Activated CD4-positive, alpha-beta T cell treated with anti-CD3 and anti-CD28 coated beads, Interleukin-2, amount 50 U/mL, for 4 hours (primary cell): ENCODE measurements around the gene ART5.
"Not testable (repeated sequence)": the region's sequence is repeated elsewhere in the genome, so short reads cannot be mapped to it uniquely, and the experiment has no call there.

Experiments used
- DNase-seq, 2 experiments: peaks; one replicate each; pipeline ENCODE4 v3.0.0-alpha.2; 2020

Gene ART5

GRCh38 chr11:3616721-3617460 is 24.9 kb downstream of the ART5 start:
- DNase-seq = no peak

DNA sequence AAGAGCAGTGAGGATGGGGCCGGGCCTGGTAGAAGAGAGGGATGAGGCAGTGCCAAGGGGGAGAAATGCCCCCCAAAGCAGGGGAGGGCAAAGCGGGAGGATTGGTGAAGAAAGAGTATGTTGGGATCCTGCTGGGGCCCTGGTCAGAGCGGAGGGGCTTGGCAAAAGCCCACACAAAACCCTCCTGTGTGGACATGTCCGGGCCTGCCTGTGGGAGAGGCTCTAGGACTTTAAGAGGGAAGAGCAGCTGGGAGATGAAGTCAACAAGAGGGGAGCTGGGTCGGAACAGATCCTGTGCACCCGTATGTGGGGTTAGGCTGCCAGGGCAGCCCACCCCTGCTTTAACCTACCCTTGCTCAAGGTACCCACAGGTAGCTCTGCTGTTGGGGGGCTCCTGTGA is 25.8 kb downstream of the ART5 start:
- DNase-seq = no peak

- DNase-seq = peak; percentile 37 to 54
Observed at GRCh38 chr11:3614742-3615171, 27.0 kb downstream of the ART5 start.

DNA sequence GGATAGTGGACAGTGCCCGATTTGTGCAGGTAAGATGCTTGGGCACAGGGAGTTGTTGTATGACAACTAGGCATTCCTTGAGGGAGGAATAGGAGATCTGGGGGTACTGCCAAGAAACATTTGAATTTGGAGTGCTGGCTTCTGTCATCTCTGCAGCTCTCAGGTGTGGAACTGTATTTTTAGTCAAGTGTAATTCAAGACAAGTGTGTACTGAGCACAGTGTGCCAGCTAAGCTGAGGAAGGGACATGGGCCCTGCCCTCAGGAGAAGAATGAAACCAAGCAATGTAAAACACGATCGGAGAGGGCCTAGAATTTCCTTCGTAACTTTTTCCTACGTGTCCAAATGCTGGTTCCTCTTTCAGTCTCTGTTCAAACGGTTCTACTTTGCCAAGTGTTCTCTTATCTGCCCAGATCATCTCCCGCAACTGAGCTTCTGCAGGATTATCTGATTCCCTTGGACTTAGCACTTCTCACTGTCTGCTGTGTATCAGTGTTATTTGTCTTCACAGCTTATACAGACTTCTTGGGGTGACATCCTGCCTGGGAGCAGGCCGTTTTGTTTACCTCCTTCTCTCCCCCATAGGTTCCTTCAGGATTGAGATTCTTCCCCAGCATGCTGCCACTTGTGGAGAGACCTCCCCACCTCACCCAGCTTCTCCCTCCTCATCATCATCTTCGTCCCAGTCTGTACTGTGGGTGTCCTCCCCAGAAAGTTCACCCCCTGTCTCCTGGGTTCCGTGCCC is 27.6 kb downstream of the ART5 start:
- DNase-seq = no peak

DNA sequence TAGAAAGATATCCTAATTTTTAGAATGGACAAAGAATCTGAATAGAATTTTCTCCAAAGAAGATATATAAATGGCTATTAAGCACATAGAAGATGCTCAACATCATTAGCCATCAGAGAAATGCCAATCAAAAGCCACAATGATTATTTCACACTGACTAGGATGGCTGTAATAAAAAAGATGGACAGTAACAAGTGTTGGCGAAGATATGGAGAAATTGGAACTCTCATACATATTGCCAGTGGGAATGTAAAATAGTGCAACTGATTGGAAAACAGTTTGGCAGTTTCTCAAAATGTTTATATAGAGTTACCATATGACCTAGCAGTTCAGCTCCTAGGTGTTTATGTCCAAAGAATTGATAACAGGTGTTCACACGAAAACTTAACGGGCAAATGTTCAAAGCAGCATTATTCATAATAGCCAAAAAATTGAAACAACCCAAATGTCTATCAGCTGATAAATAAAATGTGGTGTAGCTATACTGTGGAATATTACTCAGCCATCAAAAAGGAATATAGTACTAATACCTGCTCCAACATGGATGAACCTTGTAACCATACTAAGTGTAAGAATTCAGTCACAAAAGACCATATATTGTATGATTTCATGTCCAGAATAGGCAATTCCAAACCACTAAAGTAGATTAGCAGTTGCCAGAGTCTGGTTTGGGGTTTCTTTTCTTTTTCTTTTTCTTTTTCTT is 29.7 kb downstream of the ART5 start:
- no peak for DNase-seq

- no peak for DNase-seq
Observed at GRCh38 chr11:3610846-3611245, 30.9 kb downstream of the ART5 start.

DNA sequence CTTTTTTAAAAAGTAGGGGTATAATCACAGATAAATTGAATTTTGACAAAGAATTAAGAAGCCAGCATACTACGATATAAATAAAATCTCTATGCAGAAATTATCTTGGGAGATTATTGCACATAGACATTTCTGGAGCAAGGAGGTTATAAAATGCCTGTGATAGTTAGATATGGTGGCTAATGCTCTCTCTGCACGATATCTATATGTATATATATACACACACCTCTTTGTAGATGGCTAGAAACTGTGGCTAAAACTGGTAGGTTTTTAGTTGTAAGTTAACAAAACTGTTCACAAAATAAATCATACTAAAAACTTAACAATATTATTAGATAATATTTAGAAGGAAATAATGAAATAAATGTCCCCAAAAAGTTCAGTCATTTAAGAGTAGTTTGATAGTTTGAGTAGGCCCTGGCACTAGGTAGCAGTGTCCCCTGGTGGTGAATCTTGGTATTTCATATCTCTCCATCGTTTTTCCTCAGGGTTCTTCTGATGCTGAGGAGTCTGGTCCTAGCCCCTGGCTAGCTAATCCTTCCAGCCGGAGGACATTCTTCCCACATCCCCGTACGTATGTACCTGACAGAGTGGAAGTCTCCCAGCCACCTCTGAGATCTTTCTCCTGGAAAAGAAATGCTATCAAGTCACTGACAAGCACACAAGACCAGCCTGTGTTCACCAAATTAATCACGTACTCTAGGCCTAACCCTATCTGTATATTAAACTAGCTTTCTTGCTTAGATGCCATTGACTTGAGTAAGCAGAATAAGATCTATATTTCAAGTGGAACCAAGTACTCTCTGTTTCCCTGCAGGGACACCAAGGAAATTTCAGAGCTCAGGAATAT is 32.2 kb downstream of the ART5 start:
- DNase-seq = peak in 1 of 2 experiments; percentile 16

DNA sequence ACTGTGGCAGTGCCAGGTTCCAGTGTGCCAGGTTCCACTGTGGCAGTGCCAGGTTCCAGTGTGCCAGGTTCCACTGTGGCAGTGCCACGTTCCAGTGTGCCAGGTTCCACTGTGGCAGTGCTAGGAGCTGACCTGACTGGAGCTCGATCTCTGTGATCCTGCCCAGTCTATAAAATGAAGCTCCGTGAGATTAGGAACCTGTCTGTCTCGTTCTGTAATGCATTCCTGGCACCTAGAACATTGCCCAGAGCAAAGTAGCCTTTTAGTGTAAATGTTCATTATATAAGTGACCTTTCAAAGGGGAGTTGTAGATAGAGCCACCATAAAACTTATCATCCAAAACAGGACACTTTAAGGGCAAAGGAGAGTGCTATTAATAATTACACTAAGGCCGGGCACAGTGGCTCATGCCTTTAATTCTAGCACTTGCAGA is 36.0 kb downstream of the ART5 start:
- DNase-seq = no peak

DNA sequence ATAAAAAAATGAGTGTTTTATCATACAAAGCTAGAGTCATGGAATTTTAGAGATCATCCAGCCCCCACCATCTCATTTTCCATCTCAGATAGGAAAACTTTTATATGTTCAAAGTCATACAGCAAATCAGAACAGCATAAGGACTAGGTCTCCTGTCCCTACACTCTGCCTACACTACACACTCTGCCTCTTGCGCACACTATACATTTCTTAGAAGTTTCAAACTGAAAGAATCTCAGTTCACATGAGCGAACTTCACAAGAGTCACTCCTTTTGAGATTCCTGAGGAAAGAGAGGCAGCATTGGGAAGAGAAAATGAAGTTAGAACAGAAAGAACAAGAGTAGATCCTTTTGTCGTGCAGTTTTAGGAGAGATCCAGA is 36.5 kb downstream of the ART5 start:
- no peak for DNase-seq

GRCh38 chr11:3604167-3604566 is 37.6 kb downstream of the ART5 start:
- no peak for DNase-seq

DNA sequence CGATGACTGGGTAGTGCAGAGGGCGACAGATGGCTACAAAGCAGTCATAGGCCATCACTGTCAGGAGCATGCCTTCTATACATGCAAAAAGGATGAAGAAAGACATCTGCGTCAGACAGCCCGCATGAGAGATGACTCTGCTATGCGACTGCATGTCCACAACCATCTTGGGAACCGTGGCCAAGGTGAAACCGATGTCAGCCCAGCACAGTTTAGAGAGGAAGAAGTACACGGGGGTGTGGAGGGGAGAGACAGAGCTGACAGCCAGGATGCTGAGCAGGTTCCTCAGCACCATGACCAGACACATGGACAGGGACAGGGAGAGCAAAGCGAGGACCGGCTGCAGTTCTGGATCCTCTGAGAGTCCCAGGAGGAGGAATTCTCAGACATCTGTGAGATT is 41.6 kb downstream of the ART5 start:
- not testable (repeated sequence) for DNase-seq

DNA sequence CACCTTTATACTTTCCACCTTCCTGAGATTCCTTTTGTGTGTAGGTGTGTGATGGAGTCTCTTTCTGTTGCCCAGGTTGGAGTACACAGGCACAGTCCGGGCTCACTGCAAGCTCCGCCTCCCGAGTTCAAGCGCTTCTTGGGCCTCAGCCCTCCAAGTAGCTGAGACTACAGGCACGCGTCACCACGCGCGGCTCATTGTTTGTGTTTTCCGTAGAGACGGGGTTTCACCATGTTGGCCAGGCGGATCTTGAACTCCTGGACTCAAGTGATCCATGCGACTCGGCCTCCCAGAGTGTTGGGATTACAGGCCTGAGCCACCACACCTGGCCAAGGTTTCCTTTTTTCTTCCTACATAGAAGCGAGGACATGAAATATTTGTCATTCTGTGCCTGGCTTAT is 44.0 kb downstream of the ART5 start:
- DNase-seq = not testable (repeated sequence)

- DNase-seq = not testable (repeated sequence)
Observed at GRCh38 chr11:3591326-3591725, 50.5 kb downstream of the ART5 start.

GRCh38 chr11:3590193-3590592 is 51.6 kb downstream of the ART5 start:
- DNase-seq = not testable (repeated sequence)

GRCh38 chr11:3588776-3589175 is 53.0 kb downstream of the ART5 start:
- not testable (repeated sequence) for DNase-seq
